Dedifferentiated amniotic fluid mesenchymal stem cell (primary cell): ENCODE results near the gene ZBTB9.

Experiments used
- DNase-seq: peaks from one replicate; pipeline ENCODE4 v3.0.0-alpha.2; 2016; ENCODE audit errors: extremely low spot score

ZBTB9 gene

GRCh38 chr6:33454009-33454946, at the start of gene ZBTB9:
ZBTB9 (plus strand) TSS chr6:33454576; CDS start chr6:33455101, 525 bp downstream.
- peak; percentile 96 for DNase-seq

- no peak for DNase-seq
These were observed 49.5 kb upstream of the ZBTB9 start for GRCh38 chr6:33404884-33405283.

DNA sequence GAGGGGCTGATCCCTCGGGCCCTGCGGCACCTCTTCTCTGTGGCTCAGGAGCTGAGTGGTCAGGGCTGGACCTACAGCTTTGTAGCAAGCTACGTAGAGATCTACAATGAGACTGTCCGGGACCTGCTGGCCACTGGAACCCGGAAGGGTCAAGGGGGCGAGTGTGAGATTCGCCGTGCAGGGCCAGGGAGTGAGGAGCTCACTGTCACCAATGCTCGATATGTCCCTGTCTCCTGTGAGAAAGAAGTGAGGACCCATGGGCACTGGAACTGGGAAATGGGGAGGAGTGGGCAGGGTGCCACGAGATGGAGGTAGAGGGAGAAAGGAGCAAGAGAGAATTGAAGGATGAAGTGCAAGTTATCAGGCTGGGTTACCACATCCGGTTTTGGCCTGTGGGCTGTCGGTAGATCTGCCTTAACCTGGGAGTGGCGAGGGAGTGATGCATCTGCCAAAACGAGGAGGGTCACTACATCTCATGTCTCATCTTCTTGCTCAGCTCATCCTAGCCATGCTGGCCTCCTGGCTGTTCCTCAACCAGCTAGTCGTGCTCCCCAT, 48.9 kb upstream of the ZBTB9 start:
- DNase-seq: no peak

DNA sequence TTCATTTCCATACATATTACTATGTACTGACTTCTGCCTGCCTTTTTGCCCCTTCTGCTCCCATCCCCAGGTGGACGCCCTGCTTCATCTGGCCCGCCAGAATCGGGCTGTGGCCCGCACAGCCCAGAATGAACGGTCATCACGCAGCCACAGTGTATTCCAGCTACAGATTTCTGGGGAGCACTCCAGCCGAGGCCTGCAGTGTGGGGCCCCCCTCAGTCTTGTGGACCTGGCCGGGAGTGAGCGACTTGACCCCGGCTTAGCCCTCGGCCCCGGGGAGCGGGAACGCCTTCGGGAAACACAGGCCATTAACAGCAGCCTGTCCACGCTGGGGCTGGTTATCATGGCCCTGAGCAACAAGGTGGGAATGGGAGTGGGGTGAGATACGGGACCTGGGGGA, 48.2 kb upstream of the ZBTB9 start:
- no peak for DNase-seq

DNA sequence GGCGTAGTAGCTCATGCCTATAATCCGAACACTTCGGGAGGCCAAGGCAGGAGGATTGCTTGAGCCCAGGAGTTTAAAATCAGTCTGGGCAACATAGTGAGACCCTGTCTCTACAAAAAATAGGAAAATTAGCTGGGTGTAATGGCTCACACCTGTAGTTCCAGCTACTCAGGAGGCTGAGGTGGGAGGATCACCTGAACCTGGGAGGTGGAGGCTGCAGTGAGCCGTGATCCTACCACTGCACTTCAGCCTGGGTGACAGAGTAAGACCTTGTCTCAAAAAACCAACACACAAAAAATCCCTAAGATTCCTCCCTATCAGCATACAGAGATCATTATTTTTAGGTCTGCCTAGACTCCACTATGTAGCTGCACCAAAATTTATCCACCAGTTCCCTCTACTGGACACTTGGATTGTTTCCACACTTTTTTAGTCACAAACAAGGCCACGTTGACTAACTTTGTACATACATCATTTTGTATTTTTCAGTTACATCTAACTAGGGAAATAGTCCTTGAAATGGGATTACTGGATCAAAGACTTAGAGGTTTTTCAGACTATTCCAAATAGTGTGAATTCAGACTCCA, 47.2 kb upstream of the ZBTB9 start:
- peak; percentile 62 for DNase-seq

GRCh38 chr6:33410050-33410710, 44.2 kb upstream of the ZBTB9 start:
- peak; percentile 95 for DNase-seq

- DNase-seq: peak; percentile 19
These were observed 43.4 kb upstream of the ZBTB9 start, which contains the start of gene PHF1 for GRCh38 chr6:33410711-33411631. PHF1 (plus strand) TSS chr6:33411014; CDS start chr6:33412264, 1,250 bp downstream.

DNA sequence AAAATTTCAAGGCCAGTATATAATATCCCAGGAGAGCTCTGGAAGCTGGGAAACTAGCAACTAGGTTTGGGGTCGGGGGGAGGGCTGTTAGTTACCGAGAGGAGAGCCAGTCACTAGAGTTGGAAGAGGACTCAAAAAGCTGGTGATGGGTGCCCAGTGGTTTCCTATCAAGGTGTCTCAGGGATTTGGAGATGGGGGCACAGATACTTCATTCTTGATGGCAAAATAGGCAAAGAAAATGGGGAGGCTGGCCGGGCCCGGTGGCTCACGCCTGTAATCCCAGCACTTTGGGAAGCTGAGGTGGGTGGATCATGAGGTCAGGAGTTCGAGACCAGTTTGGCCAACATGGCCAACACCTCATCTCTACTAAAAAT, 42.8 kb upstream of the ZBTB9 start:
- DNase-seq: no peak

GRCh38 chr6:33412140-33413009, 42.0 kb upstream of the ZBTB9 start:
- DNase-seq: no peak

GRCh38 chr6:33413241-33414120, 40.9 kb upstream of the ZBTB9 start:
- no peak for DNase-seq

DNA sequence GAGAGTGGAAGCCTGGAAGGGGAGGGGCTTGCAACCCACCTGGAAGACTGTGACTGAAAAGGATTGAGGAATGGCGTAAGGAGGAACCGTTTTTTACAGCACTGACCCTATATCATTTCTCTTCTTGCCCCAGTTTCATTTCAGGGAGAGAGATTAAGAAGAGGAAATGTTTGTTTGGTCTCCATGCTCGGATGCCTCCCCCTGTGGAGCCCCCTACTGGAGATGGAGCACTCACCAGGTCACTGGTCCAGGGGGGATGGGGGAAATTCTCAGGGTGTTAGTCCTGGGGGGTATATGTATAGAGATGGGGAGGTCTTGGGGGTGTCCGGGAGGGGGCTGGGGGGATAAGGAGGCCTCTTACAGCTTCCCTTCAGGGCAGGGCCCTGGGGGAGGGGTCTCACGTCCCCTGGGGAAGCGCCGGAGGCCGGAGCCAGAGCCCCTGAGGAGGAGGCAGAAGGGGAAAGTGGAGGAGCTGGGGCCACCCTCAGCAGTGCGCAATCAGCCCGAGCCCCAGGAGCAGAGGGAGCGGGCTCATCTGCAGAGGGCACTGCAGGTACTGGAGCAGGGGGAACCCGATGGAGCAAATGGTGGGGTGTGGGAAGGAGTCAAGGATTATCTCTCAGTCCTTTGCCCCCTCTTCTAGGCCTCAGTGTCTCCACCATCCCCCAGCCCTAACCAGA, 39.6 kb upstream of the ZBTB9 start:
- no peak for DNase-seq

- DNase-seq: no peak
These were observed 38.5 kb upstream of the ZBTB9 start for GRCh38 chr6:33415831-33416230.

- DNase-seq: no peak
These were observed 37.8 kb upstream of the ZBTB9 start for GRCh38 chr6:33416386-33417127.

DNA sequence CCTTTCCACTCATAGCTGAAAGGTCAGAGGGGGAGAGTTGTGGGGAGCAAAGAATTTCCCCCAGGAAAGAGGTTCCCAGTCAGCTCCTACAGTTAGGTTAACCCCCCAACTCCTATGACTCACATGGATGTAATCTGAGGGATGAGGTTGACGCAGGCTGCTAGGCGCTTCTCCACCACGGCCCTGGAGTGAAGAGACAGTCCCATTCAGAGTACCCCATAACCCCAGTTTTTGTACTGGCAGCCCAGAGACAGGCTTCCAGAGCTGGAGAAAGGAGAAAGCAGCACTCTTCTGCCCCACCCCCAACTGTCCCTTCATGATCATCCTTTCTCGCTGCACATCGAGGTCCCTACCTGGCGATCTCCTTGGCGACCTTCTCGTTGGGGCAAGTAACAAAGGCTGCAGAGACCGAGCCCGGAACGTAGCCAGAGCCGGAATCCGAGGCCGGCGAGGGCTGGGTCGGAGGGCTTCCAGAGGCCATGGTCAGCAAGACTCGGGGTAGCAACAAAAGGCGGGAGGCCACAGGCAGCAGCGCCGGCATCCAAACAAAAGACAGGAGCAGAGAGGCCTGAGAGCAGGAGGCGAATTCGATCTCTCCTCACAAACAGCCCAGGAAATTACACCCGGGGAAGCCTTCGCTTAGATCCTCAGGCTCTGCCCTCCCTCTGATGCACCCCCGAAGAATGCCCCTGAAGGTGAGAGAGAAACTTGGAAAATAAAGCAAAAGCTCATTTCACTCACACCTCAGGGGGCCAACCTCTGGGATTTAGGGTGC, 37.1 kb upstream of the ZBTB9 start:
- peak; percentile 66 for DNase-seq

GRCh38 chr6:33417903-33418689, 36.3 kb upstream of the ZBTB9 start, which contains the start of gene CUTA:
CUTA (minus strand) TSS chr6:33418107; CDS start chr6:33418000, 107 bp downstream.
- peak; percentile 99 for DNase-seq

DNA sequence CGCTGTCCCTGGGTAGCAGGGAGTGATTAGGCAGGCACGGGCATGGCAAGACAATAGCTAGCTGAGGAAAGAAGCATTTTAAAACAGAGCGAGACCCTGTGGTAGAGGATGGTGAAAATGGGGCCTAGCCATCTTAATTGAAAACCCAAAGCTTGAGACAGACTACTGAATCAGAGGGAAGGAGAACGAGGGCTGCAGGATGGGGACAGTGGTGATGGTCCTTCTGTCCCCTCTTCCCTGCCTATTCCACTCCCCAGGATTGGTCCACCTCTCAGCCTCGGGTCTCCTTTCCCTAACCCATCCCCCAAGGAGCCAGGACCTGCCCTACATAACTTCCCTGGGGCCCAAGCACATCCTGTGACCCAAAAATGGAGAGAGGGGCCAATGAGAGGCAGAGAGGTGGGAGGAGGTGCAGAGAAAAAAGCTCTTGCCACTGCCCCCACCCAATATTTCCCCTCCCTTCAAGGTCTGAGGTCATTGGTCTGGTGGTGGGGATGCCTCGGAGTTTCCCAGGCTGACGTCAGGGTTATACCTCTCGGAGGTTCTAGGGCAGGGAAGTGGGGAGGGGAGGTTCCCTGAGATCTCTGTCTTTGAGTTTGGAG, 35.6 kb upstream of the ZBTB9 start:
- no peak for DNase-seq
